CD4-positive, alpha-beta T cell (primary cell): ENCODE data around the gene TENT4A. TPM values are rescaled to one million over a fixed set of nuclear protein-coding genes. Genes with fewer than 3 reads are reported as not detected.

Experiments
- ATAC-seq: fragments of 200-7000 bp; cut with Tn5 transposase; one replicate; pipeline ENCODE4 v1.10.0; 2022; ENCODE audit warnings: mild to moderate bottlenecking; ENCODE audit not compliant: poor library complexity
- CTCF ChIA-PET: fragments of 350-600 bp; sonication (Branson Sonifier 250); formaldehyde crosslinking; loops from one replicate; lab custom pipeline; 2021; ENCODE audit warnings: antibody characterized with exemption, inconsistent platforms; lab: Charles Lee
- POLR2A ChIA-PET: fragments of 350-600 bp; sonication (Branson Sonifier 250); formaldehyde crosslinking; loops from one replicate; lab custom pipeline; 2021; ENCODE audit warnings: antibody characterized with exemption, inconsistent platforms; lab: Charles Lee
- DNase-seq, 14 experiments: peaks; one replicate each; pipeline ENCODE4 v3.0.0-alpha.2; 2013 to 2020; ENCODE audit warnings: mixed read lengths in 2 of 14
- H3K27ac ChIP-seq, 2 donors: one replicate each; pipeline versions ENCODE4 v1.5.1 to v1.7.0; 2013; ENCODE audit warnings: low read length in 2 of 2, low read depth in 1 of 2, mild to moderate bottlenecking in 1 of 2
- H3K27me3 ChIP-seq, 2 experiments: 1 replicate in 1 of 2; 2 replicates in 1 of 2; pipeline versions ENCODE4 v1.6.1 to v1.7.0; 2013; ENCODE audit warnings: low read length in 2 of 2, control low read depth in 1 of 2, mild to moderate bottlenecking in 1 of 2, moderate library complexity in 1 of 2; ENCODE audit not compliant: insufficient read depth in 2 of 2, control insufficient read depth in 1 of 2
- H3K36me3 ChIP-seq: one replicate; pipeline ENCODE4 v1.6.1; 2013; ENCODE audit warnings: low read length, control low read depth; ENCODE audit not compliant: insufficient read depth
- H3K4me1 ChIP-seq: one replicate; pipeline ENCODE4 v1.6.1; 2013; ENCODE audit warnings: low read length, control low read depth; ENCODE audit not compliant: insufficient read depth
- H3K4me3 ChIP-seq: one replicate; pipeline ENCODE4 v1.5.1; 2013; ENCODE audit warnings: mild to moderate bottlenecking, low read length, moderate library complexity
- H3K9me3 ChIP-seq, 2 experiments: 1 replicate in 1 of 2; 2 replicates in 1 of 2; pipeline versions ENCODE4 v1.6.1 to v1.7.0; 2013; ENCODE audit warnings: low read length in 2 of 2, mild to moderate bottlenecking in 2 of 2, control low read depth in 1 of 2, moderate library complexity in 1 of 2; ENCODE audit not compliant: control insufficient read depth in 1 of 2, insufficient read depth in 1 of 2
- H3K27ac Mint-ChIP-seq: one replicate; pipeline ENCODE4 v1.8.0; 2020; ENCODE audit warnings: mixed read lengths
- H3K27me3 Mint-ChIP-seq: one replicate; pipeline ENCODE4 v1.8.0; 2021; ENCODE audit warnings: mixed read lengths
- H3K36me3 Mint-ChIP-seq: one replicate; pipeline ENCODE4 v1.8.0; 2021; ENCODE audit warnings: low read depth, mixed read lengths
- H3K4me1 Mint-ChIP-seq: one replicate; pipeline ENCODE4 v1.8.0; 2021; ENCODE audit warnings: low read depth, mixed read lengths
- H3K4me3 Mint-ChIP-seq: one replicate; pipeline ENCODE4 v1.8.0; 2020; ENCODE audit warnings: mild to moderate bottlenecking, mixed read lengths
- H3K9me3 Mint-ChIP-seq: one replicate; pipeline ENCODE4 v1.8.0; 2020; ENCODE audit warnings: mixed read lengths
- intact Hi-C, 2 experiments: fragments of 100-400 bp; cut with DNase I in 1 of 2; cut with micrococcal nuclease in 1 of 2; formaldehyde crosslinking; loops; one replicate each; pipeline versions ENCODE4 v1.15.1 to v1.9.0; 2023 to 2025; cut with DNase I, micrococcal nuclease
- total RNA-seq, 174 experiments: library from RNA in 2 of 174; stranded (reverse) in 2 of 174; gene quantifications; one replicate each; pipeline ENCODE4 v1.2.3 and lab custom pipeline; 2021 to 2026
- TF ChIP-seq, protein P1 (sequence below): fragments of 200-600 bp; IDR thresholded peaks from one replicate; pipeline ENCODE4 v1.8.0; 2022; ENCODE audit warnings: antibody characterized with exemption, mild to moderate bottlenecking

The TENT4A gene
- total RNA-seq, 2 experiments from 2014 or later, result 49.2 to 51.9 TPM

DNA sequence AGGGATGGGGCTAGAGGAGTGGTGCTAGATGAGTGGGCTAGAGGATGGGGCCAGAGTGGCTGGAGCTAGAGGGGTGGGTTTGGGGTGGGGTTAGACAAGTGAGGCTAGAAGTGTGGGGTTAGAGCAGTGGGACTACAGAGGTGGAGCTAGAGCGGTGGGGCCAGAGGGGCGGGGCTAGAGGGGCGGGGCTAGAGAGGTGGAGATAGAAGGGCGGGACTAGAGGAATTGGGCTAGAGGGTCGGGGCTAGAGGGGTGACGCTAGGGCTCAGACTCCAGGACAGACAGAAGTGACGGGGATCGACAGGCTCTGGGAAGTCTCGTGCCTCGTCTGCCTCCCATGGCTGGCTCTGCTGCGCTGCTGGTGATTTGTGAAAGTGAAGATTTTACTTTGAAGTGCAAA lies 31.0 kb upstream of the TENT4A start:
- H3K36me3 Mint-ChIP-seq, result no peaks in the 10 kb centered on the region
- ATAC-seq (no peak), DNase-seq (no peak)
- peaks cover 67% of the 10 kb centered on the region for H3K27me3 Mint-ChIP-seq
- no peaks in the 10 kb centered on the region for H3K36me3 ChIP-seq
- POLR2A ChIA-PET, result no interaction called here
- no peaks in the 10 kb centered on the region for H3K9me3 Mint-ChIP-seq
- H3K4me3 ChIP-seq, result no peak overlapping the region
- no peak overlapping the region for H3K4me3 Mint-ChIP-seq
- CTCF ChIA-PET, result no interaction called here
- no peak overlapping the region for H3K27ac ChIP-seq
- TF ChIP-seq, protein P1, sequence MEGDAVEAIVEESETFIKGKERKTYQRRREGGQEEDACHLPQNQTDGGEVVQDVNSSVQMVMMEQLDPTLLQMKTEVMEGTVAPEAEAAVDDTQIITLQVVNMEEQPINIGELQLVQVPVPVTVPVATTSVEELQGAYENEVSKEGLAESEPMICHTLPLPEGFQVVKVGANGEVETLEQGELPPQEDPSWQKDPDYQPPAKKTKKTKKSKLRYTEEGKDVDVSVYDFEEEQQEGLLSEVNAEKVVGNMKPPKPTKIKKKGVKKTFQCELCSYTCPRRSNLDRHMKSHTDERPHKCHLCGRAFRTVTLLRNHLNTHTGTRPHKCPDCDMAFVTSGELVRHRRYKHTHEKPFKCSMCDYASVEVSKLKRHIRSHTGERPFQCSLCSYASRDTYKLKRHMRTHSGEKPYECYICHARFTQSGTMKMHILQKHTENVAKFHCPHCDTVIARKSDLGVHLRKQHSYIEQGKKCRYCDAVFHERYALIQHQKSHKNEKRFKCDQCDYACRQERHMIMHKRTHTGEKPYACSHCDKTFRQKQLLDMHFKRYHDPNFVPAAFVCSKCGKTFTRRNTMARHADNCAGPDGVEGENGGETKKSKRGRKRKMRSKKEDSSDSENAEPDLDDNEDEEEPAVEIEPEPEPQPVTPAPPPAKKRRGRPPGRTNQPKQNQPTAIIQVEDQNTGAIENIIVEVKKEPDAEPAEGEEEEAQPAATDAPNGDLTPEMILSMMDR, result no peak
- peaks cover 0 to 3% of the 10 kb centered on the region in 2 experiments for H3K9me3 ChIP-seq
- no peak overlapping the region for H3K27ac Mint-ChIP-seq
- peaks cover 7% of the 10 kb centered on the region for H3K4me1 ChIP-seq
- intact Hi-C loops, result no loop called here
- peaks cover under 1% of the 10 kb centered on the region for H3K4me1 Mint-ChIP-seq
- H3K27me3 ChIP-seq, result peaks cover 8 to 33% of the 10 kb centered on the region in 2 experiments

DNA sequence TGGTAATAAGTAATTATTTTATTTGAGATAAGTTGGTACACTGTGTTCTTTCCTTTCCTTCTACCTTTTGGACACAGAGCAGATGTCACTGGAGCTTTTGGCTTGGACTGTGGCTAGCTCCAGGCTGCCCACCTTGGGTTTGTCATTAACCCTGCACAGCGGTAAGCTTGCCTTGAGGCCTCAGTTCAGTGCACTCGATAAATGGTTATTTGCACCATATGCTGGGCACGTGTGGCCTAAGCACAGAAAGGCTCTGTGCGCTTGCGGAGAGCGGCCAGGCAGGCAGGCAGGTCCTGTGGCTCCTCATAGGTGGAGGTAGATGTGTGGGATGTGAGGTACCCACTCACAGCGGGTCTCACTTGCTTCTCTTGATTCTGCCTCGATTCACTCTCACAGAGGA lies 30.0 kb upstream of the TENT4A start:
- Histone ChIP-seq H3K4me1 (peaks cover 7% of the 10 kb centered on the region), H3K4me3 (no peak overlapping the region), H3K27ac (no peak overlapping the region), H3K36me3 (no peaks in the 10 kb centered on the region), H3K27me3 (peaks cover 12 to 42% of the 10 kb centered on the region in 2 experiments), H3K9me3 (peaks cover 0 to 3% of the 10 kb centered on the region in 2 experiments)
- Mint-ChIP-seq H3K27ac (no peak overlapping the region), H3K4me1 (peaks cover 5% of the 10 kb centered on the region), H3K9me3 (no peaks in the 10 kb centered on the region), H3K4me3 (no peak overlapping the region), H3K36me3 (no peaks in the 10 kb centered on the region), H3K27me3 (peaks cover 76% of the 10 kb centered on the region)
- CTCF ChIA-PET, result no interaction called here
- POLR2A ChIA-PET, result no interaction called here
- DNase-seq, result no peak
- ATAC-seq, result no peak
- TF ChIP-seq, protein P1, result no peak
- intact Hi-C loops, result no loop called here

DNA sequence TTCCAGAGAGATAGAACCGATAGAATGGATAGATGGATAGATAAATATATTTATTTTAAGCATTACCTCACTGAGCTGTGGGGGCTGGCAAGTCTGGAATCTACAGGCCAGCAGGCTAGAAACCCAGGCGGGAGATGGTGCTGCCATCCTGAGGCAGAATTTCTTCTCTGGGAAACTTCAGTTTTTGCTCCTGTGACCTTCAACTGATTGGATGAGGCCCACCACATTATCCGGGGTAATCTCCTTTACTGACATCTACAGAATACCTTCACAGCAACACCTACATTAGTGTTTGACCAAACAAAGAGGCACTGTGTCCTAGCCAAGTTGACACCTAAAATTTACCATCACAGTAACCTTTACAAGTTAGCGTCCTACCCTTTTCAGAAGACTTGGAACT lies 29.2 kb upstream of the TENT4A start:
- peaks cover 76% of the 10 kb centered on the region for H3K27me3 Mint-ChIP-seq
- ATAC-seq, result no peak
- peaks cover 12 to 48% of the 10 kb centered on the region in 2 experiments for H3K27me3 ChIP-seq
- no peaks in the 10 kb centered on the region for H3K36me3 ChIP-seq
- CTCF ChIA-PET, result no interaction called here
- peaks cover 7% of the 10 kb centered on the region for H3K4me1 ChIP-seq
- POLR2A ChIA-PET, result no interaction called here
- H3K4me3 ChIP-seq, result no peak overlapping the region
- no peak overlapping the region for H3K27ac Mint-ChIP-seq
- H3K4me3 Mint-ChIP-seq, result no peak overlapping the region
- H3K9me3 ChIP-seq, result peaks cover 0 to 3% of the 10 kb centered on the region in 2 experiments
- intact Hi-C loops, result no loop called here
- no peaks in the 10 kb centered on the region for H3K9me3 Mint-ChIP-seq
- TF ChIP-seq, protein P1, result no peak
- H3K36me3 Mint-ChIP-seq, result no peaks in the 10 kb centered on the region
- no peak overlapping the region for H3K27ac ChIP-seq
- peaks cover 5% of the 10 kb centered on the region for H3K4me1 Mint-ChIP-seq
- DNase-seq, result no peak
